Measurements from ENCODE around the gene CBLN3.

Gene CBLN3

DNA sequence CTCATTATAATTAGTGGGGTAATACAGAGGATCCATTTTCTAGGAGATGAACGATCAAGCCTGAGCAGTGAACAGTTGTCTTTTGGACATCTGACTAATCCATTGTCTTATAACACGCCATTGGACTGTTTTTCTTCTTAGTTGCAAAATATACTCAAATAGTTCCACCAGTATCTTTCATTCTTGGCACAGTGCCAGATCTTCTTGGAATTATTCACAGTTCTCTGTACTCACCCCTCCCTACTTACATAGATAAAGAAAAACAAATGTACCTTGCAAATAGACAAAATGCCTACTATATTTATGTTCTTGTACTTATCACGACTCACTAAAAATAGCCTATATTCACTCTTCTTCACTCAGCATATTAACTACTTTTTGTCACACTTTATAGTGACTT, 3.8 kb downstream of the CBLN3 start:
- DNase-seq (ENCODE audit: low read depth) = no peak

DNA sequence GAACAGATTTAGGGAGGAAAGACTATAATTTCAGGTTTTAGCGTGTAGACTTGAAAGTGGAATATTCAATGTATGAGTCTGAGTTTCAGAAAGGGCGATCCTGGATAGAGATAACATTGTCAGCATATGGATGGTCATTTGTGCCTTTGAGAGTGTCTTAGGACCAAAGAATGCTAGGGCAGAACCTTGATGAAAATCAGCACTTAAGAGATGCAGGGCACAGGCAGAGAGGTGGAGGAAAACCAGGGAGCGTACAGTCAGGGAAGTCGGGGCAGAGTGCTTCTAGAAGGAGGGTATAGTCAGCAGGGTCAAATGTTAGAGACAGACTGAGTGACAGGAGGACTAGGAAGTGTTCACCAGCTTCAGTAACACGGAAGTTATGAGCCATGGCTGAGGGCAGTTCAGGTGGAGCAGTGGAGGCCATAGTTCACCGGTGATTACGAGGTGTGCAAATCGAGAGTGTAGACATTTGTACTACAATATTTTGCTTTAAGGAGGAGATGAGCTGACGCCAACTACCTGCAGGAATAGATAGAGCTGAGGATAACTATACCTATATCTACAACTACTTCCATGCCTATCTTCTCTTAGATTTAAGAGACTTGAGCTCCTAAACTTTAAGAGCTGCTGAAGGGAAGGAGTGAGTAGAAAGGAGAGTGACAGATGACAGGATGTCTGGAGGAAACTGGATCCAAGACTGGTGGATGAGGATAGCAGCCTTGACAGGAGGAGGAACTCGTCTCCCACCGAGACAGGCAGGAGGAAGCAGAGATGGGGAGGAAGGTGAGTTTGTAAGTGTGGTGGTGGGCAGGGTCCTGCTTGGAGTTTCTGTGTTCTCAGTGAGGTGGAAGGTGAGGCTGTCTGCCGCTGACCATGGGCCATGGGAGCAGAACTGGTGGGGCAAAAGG, 6.5 kb downstream of the CBLN3 start:
- no peak for DNase-seq (ENCODE audit: low read depth)

DNA sequence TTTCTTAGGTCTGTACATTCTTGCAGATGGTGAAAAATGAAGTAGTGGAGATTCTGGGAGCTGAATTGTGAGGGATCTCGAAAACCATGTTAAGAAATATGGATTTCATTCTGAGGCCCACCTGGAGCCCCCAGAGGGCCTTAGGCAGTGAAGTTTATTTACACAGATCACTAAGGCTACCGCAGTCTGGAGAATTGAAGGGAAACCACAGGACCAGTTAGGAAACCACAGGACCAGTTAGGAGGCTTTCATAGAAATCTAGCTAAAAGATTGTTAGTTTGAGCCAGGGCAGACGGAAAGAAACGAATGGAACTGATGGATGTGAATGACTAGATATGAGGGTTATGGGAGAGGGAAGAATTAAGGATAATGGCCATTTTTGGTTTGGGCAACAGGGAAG, 7.2 kb downstream of the CBLN3 start:
- no peak for DNase-seq (ENCODE audit: low read depth)

DNA sequence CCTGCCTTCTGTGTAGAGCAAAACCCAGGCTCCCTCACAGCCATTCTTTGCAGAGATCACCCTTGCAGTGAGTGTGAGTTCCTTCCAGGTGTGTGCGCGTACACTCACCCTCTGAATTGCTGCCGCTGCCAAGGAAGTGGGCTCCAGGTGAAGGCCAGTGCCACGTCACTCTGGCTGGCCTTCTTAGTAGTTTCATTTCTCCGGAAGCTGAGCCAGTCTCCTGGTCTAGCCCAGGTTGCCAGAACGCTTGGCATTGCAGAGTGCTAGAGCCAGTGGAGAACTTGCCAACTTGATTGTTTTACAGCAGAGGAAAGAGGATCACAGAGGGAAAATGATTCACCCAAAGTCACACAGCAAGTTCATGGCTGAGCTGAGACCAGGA, 11.0 kb downstream of the CBLN3 start:
- DNase-seq (ENCODE audit: low read depth) = no peak

DNA sequence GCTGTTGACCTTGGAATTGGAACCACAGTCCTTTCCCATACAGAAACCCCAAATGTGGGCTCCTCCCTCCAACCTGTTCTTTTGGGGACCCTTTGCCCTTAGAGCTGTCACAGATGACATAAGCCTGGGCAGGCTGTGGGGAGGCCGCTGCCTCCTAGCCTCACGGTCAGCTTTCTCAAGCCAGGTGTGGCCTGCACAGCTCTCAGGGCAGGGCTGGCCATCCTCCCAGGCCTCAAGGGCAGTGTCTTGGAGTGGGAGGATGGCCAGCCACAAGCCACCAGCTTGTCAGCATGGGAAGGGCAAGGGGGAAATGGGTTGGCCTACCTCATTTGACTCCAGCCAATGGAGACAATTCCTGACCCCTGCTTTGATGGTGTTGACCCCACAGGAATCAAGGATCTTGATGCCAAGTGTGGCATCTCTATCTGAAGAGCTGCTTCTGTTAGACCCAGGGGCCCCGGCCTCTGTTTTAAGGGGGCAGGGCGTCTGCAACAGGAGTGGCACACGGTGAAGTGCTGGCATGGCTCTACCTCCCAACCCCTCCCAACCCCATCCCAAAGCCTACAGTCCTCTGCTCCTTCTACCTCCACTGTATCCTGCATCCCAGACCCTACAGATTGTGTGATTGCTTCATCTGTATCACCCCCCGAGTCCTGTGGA, 11.5 kb downstream of the CBLN3 start:
- no peak for DNase-seq (ENCODE audit: low read depth)

DNA sequence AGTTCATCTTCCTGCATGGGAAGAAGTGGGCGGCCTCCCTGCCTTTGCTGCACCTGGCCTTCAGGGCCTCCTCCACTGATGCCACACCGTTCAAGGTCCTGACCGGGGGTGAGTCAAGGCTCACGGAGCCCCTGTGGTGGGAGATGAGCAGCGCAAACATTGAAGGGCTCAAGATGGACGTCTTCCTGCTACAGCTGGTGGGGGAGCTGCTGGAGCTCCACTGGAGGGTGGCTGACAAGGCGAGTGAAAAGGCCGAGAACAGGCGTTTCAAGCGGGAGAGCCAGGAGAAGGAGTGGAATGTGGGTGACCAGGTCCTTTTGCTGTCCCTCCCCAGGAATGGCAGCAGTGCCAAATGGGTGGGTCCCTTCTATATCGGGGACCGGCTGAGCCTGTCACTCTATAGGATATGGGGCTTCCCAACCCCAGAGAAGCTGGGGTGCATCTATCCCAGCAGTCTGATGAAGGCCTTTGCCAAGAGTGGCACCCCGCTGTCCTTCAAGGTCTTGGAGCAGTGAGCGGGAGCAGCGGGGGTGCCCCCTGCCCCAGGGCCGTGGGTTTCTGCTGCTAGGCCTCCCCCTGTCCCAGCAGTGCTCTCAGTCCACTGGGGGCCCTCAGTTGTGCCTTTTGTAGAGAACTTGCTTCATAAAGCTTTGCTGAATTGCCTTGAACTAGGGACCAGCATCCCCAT, 12.4 kb downstream of the CBLN3 start:
- no peak for DNase-seq (ENCODE audit: low read depth)

DNA sequence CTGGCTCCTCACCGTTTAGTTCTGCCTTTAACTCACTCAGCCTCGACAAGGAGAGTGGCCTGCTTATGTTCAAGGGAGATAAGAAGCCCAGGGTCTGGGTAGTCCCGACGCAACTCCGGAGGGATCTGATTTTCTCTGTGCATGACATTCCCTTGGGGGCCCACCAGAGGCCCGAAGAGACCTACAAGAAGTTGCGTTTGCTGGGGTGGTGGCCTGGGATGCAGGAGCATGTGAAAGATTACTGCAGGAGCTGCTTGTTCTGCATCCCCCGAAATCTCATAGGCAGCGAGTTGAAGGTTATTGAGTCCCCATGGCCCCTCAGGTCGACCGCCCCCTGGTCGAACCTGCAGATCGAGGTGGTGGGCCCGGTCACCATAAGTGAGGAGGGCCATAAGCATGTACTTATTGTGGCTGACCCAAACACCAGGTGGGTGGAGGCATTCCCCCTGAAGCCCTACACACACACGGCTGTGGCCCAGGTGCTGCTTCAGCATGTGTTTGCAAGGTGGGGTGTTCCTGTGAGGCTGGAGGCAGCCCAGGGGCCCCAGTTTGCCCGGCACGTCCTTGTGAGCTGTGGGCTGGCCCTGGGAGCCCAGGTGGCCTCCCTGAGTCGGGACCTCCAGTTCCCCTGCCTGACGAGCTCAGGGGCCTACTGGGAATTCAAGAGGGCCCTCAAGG, 13.1 kb downstream of the CBLN3 start:
- DNase-seq (ENCODE audit: low read depth) = no peak

DNA sequence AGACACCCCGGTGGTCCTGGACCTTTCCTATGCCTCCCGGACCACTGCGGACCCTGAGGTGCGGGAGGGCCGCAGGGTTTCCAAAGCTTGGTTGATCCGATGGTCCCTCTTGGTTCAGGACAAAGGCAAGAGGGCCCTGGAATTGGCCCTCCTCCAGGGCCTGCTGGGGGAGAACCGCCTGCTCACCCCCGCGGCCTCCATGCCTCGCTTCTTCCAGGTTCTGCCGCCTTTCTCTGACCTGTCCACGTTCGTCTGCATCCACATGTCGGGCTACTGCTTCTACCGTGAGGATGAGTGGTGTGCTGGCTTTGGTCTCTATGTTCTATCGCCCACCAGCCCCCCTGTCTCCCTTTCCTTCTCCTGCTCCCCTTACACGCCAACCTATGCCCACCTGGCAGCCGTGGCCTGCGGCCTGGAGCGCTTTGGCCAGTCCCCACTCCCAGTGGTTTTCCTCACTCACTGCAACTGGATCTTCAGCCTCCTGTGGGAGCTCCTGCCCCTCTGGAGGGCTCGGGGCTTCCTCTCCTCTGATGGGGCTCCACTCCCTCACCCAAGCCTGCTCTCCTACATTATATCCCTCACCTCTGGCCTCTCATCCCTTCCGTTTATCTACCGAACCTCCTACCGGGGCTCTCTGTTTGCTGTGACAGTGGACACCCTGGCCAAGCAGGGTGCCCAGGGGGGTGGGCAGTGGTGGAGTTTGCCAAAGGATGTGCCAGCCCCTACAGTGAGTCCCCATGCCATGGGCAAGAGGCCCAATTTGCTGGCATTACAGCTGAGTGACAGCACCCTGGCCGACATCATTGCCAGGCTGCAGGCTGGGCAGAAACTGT, 13.8 kb downstream of the CBLN3 start:
- DNase-seq (ENCODE audit: low read depth) = no peak

DNA sequence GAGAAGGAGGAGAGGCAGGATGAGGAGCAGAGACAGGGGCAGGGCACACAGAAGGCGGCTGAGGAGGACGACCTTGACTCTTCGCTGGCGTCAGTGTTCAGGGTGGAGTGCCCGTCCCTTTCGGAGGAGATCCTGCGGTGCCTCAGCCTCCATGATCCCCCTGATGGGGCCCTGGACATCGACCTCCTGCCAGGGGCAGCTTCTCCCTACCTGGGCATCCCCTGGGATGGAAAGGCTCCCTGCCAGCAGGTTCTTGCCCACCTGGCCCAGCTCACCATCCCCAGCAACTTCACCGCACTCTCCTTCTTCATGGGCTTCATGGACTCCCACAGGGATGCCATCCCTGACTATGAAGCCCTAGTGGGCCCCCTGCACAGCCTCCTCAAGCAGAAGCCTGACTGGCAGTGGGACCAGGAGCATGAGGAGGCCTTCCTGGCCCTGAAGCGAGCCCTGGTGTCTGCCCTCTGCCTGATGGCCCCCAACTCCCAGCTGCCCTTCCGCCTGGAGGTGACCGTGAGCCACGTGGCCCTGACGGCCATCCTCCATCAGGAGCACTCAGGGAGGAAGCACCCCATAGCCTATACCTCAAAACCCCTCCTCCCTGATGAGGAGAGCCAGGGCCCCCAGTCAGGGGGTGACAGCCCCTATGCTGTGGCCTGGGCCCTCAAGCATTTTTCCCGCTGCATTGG, 14.6 kb downstream of the CBLN3 start:
- no peak for DNase-seq (ENCODE audit: low read depth)

DNA sequence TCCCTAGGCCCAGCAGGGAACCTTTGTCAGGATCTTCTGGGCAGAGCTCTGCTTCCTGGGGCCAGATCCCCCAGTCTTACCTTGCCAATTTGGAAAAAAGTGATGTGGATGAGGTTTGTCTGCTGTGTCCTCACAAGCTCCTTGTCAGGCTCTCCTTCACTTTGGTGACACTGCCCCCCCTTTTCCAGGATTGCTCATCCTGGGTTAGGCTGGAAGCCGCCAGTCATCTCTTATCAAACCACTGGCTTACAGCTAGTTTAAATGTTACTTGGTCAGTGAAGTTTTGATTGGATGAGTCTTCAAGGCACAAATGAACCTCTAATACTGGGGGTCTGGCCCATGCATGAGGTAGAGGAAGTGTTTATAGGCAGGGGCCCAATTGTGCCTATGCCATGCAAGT, 15.4 kb downstream of the CBLN3 start:
- DNase-seq (ENCODE audit: low read depth) = no peak

DNA sequence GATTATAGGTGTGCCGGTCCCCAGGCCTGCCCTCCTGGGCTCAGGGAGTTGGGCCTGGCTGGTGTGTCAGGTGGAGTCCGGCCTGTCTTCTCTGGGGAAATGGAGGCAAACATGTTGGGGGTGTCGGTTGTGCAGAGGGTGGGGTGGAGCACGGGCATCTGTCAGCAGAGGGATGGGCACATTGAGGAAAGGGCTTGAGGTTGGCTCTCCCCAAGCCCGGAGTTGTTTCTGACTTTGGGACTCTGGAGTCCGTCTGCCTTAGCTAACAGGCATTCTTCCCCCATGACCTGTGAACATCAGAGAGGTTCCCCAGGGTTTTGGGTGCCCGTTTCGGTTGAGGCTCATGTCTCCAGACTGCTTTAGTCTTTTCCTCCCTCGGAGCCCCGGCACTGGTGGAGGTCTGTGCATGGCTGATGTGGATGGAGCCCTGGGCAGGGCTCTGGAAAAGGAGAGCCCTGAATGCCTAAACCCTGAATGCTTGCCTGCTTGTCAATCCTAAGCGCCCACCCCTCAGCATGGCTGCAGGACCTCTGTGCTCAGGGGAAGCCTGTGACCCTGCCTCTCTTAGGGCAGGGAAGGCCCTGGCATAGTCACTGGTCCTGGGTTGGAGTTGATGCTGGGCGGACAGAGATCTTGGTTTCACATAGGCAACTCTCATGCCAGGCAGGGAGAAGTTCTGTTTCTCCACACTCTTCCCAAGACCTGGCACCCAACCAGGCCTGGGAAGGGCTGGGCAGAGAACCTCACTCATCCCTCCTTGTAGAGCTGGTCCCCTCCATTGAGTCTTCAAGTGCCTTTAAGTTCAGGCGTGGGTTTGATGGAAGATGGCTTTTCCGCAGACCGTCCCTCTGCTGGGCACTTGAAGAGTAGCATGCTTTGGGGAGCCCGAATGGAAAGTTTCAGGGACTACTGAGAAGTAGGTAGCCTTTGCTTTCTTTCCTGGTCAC, 17.8 kb downstream of the CBLN3 start:
- DNase-seq (ENCODE audit: low read depth) = no peak

DNA sequence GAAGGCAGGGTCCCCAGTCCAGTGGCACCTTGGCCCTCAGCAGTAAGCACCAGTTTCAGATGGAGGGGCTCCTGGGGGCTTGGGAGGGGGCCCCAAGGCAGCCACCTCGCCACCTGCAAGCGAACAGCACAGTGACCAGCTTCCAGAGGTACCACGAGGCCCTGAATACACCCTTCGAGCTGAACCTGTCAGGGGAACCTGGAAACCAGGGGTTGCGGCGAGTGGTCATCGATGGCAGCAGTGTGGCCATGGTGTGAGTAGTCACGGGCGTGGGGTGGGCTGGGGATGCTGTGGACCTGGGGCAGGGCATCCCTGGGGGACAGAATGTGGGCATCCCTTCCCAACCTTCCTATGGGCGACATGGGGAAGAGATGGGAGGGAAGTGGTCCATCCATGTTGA, 19.5 kb downstream of the CBLN3 start:
- DNase-seq (ENCODE audit: low read depth) = no peak

DNA sequence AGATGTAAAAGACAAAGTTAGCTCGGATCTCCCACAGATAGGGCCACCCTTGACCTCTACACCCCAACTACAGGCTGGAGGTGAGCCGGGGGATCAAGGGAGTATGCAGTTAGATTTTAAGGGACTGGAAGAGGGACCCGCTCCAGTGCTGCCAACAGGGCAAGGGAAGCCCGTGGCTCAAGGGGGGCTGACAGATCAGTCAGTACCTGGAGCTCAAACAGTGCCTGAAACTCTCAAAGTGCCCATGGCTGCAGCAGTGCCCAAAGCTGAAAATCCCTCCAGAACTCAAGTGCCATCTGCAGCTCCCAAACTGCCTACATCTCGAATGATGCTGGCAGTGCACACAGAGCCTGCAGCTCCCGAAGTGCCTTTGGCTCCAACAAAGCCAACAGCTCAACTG, 20.3 kb downstream of the CBLN3 start:
- DNase-seq (ENCODE audit: low read depth) = no peak

DNA sequence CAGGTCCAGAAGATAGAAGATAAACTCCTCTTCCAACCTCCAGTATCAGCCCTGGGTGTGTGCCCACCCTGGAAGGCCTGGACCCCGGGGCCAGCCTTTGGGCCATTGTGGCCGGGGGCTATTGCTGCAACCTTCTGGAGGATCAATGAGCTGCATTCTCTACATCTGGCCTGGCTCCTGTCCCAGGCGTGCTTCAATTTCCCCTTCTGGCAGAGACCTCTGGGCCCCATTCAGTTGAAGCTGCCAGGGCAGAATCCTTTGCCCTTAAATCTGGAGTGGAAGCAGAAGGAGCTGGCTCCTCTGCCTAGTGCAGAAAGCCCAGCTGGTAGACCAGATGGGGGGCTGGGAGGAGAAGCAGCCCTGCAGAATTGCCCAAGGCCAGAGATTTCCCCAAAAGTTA, 20.7 kb downstream of the CBLN3 start:
- DNase-seq (ENCODE audit: low read depth) = no peak

DNA sequence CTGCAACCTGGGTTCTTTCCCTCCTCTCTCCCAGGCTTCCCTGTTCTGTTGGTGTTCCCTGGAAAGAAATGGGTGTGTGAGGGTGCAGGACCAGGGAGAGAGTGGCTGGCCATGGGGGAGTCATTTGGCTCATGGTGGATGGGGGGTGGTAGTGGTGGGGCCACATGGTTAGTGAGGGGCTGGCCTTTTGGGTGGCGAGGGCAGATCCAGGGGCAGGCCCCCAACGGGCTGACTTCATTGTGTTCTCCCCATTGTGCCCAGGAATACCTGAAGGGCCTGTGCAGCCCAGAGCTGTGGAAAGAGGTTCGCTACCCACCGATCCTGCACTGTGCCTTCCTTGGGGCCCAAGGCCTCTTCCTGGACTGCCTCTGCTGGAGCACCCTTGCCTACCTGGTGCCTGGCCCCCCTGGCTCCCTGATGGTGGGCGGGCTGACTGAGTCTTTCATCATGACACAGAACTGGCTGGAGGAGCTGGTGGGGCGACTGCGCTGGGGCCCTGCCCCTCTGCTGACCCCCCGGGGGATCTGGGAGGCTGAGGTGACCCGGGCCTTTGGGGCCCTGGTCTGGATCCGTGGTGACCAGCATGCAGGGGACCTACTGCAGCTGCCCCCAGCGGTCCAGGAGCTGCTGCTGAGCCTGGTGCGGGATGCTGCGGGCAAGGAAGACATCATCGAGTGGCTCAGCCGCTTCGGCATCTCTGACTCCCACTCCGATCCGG, 21.7 kb downstream of the CBLN3 start:
- DNase-seq (ENCODE audit: low read depth) = no peak

DNA sequence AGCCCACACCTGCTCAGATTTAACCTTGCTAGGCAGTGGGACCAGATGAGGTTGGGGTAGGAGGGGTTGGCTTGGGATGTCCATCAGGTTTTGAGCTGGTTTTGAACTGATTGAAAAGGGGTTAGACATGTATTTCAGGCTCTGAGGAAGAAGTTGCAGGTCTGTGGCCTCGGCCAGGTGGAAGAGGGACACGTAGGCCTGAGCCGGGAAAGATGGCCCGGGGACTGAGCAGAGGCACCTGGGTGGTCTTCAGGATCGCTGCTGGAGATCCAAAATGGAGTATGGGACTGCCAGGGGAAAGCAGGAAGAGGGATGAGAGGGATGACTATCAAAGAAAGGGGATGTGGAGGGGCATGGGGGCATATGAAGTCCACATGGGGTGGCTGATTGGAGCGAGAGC, 23.1 kb downstream of the CBLN3 start:
- DNase-seq (ENCODE audit: low read depth) = no peak

DNA sequence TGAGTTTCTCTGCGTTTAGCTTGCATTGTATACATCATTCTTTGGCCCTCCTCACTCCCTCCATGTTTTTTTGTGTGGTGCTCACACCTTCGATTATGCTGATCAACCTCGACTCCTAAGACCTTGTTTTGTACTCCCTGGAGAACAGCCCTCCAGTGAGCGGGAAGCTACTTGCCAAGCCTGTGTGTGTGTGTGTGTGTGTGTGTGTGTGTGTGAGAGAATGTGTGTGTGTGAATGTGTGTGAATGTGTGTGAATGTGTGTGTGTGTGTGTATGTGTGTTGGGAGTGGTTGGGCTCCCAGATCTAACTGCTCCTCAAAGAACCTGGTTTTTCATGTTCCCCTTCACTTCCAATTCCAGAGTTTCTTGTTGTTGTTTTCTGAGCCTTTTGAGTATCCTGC, 24.7 kb downstream of the CBLN3 start:
- no peak for DNase-seq (ENCODE audit: low read depth)

DNA sequence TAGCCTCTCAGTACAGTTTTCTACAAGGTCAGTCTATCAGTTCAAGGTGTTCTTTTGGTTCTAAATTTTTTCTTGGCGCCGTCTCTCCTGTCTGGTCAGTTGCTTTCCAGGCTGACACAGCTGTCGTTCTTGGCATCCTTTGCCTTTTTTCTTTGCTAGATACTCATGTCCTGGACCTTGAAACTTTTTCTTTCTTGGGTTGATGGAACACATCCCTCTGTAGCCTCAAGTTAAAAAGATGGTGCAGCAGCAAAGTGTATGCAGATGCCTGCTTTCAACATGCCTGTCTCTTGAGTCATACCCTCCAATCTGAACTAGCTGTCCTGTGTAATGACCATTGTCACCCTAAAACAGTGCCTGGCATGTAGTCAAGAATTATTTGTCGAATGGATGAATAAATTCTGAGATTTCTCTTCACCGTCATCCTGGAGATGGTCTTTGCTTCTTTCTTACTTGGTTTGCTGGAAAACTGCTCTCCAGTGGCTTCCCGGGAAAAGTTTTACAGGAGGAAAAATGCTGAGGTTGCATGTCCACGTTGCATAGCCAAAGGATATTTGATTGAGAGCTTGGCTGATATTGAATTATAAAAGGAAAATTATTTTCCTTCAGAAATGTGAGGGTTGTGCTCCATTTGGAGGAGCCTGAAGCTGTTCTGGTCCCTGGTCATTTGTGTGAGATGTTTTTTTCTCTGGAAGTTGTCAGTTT, 26.0 kb downstream of the CBLN3 start:
- no peak for DNase-seq (ENCODE audit: low read depth)
